Pancreas (tissue), 10 donors: ENCODE results near the gene CTDSP2. TPM values are rescaled to one million over a fixed set of nuclear protein-coding genes. Genes with fewer than 3 reads are reported as not detected.
A peak's percentile ranks its signal among the peaks of the same experiment; 100 is the strongest.
"Not testable (repeated sequence)": the region's sequence is repeated elsewhere in the genome, so short reads cannot be mapped to it uniquely, and the experiment has no call there.

Experiments
- ATAC-seq, 4 donors: fragments of 200-7000 bp; cut with Tn5 transposase; one replicate each; pipeline versions ENCODE4 v1.8.0 to v1.9.1; 2020; ENCODE audit warnings: mild to moderate bottlenecking in 4 of 4, moderate library complexity in 4 of 4
- DNase-seq, 6 donors: peaks; one replicate each; pipeline ENCODE4 v3.0.0-alpha.2; 2020
- FAIRE-seq: peaks from 2 replicates; lab custom pipeline; 2012; peaks lifted over from hg19 to GRCh38; lab: Jason Lieb, UNC
- H3K27ac ChIP-seq, 4 donors: fragments of 200-600 bp; sonication (generic); 1 replicate in 3 of 4; 2 replicates in 1 of 4; pipeline versions ENCODE4 v1.5.0 to v1.8.0; 2020
- H3K27me3 ChIP-seq, 4 donors: fragments of 200-600 bp; one replicate each; pipeline ENCODE4 v1.8.0; 2021
- H3K36me3 ChIP-seq, 3 donors: fragments of 200-600 bp; sonication (generic) in 1 of 3; one replicate each; pipeline versions ENCODE4 v1.5.0 to v1.8.0; 2020 to 2021
- H3K4me1 ChIP-seq, 3 donors: fragments of 200-600 bp; one replicate each; pipeline ENCODE4 v1.8.0; 2021
- H3K4me3 ChIP-seq, 4 donors: fragments of 200-600 bp; sonication (generic) in 2 of 4; one replicate each; pipeline versions ENCODE4 v1.5.0 to v1.8.0; 2020 to 2021
- H3K9me3 ChIP-seq, 4 donors: fragments of 200-600 bp; one replicate each; pipeline ENCODE4 v1.8.0; 2021
- WGBS, 2 donors: extraction: QIAGEN DNeasy Blood & Tissue Kit; methylation state at CpG; one replicate each; pipeline ENCODE4 v1.1.7; 2013; 5-methylcytosine and 5-hydroxymethylcytosine counted together
- intact Hi-C, 3 donors: fragments of 100-400 bp; cut with DNase I; formaldehyde crosslinking; loops; one replicate each; pipeline versions ENCODE4 v1.11.1 to v1.14.2; 2022
- polyA plus RNA-seq, 2 donors: library from polyadenylated mRNA; stranded (reverse); fragments of 200-250 nt; gene quantifications; one replicate each; pipeline ENCODE4 v1.2.3, GENCODE V29; 2013
- total RNA-seq, 6 donors: library from RNA; stranded (reverse); fragmentation: NEBNext Ultra II Directional in 4 of 6; extraction: Animal tissue kit (Norgen Biotek cat#: 25700) in 4 of 6; gene quantifications; one replicate each; pipeline versions ENCODE4 v1.2.1 to v1.2.4, GENCODE V29; 2021 to 2023
- TF ChIP-seq, protein P1 (sequence below), 4 donors: fragments of 200-600 bp; sonication (generic) in 3 of 4; IDR thresholded peaks; one replicate each; pipeline versions ENCODE4 v1.5.0 to v1.8.0; 2021; ENCODE audit warnings: antibody characterized with exemption in 4 of 4
- donor health status: healthy with polysubstance abuse.
- donor health status: DM: no; HTN: no; CAD: no; lungs with moderate emphysema.
- donor health status: DM: no; HTN: no; CAD: no.
- donor health status: control.
- donor health status: control.
- donor health status: Bipolar disorder and iron deficiency.
- donor health status: DM: yes; HTN: yes; CAD: no.
- donor health status: DM: no; HTN: no; CAD: no.
- donor health status: DM: no; HTN: no; CAD: no.
- donor health status: DM: yes; HTN: yes; CAD: no.

The CTDSP2 gene
- total and polyA plus RNA-seq, 8 donors, result 38.7 to 165 (median 90.3) TPM

DNA sequence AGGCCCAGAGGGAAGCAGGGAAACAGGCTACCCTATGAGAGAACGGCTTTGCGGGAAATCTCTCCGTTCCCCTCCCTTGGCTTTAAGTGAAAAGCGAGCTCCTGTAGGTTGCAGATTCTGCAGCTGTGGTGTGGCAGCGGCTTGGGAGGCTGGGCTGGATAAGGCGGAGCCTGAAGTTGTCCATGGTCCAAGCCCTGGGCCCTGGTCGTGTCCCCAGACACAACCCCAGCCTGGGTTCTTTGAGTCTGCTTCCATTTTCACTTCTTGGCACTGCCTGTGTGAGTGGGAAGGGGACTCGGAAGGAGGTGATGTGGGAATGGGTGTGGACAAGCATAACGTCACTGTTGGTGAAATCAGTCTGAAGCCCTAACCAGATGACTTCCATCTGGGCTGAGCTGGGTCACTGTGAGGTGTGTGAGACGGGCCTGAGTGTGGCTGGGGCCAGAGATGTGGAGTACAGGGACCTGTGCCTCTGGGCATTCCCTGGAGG is 43.0 kb upstream of the CTDSP2 start:
- Histone ChIP-seq H3K9me3 (no peaks in the 10 kb centered on the region), H3K4me1 (peaks cover 0 to 14% (median 3%) of the 10 kb centered on the region in 3 donors), H3K27me3 (no peaks in the 10 kb centered on the region), H3K36me3 (no peaks in the 10 kb centered on the region), H3K27ac (peak overlapping the region in 2 of 4 donors; percentile 37 to 42), H3K4me3 (no peak overlapping the region)
- peak in 1 of 6 donors; percentile 35 for DNase-seq
- intact Hi-C loops, result no loop called here
- 77 to 79% methylated on average over 9 to 10 of the region's 10 CpGs for WGBS, 2 donors
- no peak for FAIRE-seq
- TF ChIP-seq, protein P1, sequence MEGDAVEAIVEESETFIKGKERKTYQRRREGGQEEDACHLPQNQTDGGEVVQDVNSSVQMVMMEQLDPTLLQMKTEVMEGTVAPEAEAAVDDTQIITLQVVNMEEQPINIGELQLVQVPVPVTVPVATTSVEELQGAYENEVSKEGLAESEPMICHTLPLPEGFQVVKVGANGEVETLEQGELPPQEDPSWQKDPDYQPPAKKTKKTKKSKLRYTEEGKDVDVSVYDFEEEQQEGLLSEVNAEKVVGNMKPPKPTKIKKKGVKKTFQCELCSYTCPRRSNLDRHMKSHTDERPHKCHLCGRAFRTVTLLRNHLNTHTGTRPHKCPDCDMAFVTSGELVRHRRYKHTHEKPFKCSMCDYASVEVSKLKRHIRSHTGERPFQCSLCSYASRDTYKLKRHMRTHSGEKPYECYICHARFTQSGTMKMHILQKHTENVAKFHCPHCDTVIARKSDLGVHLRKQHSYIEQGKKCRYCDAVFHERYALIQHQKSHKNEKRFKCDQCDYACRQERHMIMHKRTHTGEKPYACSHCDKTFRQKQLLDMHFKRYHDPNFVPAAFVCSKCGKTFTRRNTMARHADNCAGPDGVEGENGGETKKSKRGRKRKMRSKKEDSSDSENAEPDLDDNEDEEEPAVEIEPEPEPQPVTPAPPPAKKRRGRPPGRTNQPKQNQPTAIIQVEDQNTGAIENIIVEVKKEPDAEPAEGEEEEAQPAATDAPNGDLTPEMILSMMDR (IDR thresholded peaks at IDR 0.05), result no peak
- ATAC-seq, result peak in 3 of 4 donors; percentile 26 to 38 (median 32)

DNA sequence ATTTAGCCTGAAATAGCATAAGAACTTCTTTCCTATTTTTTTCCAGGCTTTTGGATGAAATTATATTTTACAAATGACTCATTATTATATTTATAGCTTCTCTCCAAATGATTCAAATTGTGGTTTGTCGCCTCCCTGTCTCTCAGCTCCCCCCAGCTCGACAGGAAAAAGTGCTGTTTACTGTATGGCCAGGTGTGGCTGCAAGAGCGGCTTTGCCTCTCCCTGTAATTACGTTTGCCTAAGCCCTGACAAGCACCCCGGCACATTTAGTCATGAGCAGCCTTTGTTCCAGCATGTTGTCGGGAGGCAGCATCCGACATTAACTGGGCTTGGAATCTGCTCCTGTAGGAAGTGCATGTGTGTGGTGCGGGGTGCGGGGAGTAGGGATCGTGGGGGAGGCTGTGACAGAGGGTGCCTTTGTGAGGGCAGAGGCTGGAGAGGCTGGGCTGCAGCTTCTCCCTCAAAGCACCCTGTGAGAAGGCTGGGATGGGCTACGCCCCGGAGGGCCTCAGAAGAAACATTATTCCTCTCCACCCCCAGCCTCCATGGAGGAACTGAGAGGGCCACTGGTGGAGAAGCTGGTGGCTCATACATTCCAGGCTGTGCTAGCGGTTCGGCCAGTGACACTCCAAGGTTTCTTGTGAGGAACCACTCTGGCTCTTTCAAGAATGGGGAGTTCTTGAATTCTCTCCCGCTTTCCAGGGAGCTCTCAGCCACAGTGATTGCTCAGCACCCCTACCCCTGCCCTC is 42.1 kb upstream of the CTDSP2 start:
- no peaks in the 10 kb centered on the region for H3K27me3 ChIP-seq
- no peaks in the 10 kb centered on the region for H3K36me3 ChIP-seq
- TF ChIP-seq, protein P1 (IDR thresholded peaks at IDR 0.05), result no peak
- H3K9me3 ChIP-seq, result no peaks in the 10 kb centered on the region
- ATAC-seq, result peak in 3 of 4 donors; percentile 37 to 64 (median 61)
- H3K4me1 ChIP-seq, result peaks cover 0 to 13% (median 0%) of the 10 kb centered on the region in 3 donors
- intact Hi-C loops, result no loop called here
- FAIRE-seq, result no peak
- no peak for DNase-seq
- no peak overlapping the region for H3K4me3 ChIP-seq
- 56 to 62% methylated on average over 15 of the region's 15 CpGs for WGBS, 2 donors
- peak overlapping the region in 1 of 4 donors; percentile 14 for H3K27ac ChIP-seq

DNA sequence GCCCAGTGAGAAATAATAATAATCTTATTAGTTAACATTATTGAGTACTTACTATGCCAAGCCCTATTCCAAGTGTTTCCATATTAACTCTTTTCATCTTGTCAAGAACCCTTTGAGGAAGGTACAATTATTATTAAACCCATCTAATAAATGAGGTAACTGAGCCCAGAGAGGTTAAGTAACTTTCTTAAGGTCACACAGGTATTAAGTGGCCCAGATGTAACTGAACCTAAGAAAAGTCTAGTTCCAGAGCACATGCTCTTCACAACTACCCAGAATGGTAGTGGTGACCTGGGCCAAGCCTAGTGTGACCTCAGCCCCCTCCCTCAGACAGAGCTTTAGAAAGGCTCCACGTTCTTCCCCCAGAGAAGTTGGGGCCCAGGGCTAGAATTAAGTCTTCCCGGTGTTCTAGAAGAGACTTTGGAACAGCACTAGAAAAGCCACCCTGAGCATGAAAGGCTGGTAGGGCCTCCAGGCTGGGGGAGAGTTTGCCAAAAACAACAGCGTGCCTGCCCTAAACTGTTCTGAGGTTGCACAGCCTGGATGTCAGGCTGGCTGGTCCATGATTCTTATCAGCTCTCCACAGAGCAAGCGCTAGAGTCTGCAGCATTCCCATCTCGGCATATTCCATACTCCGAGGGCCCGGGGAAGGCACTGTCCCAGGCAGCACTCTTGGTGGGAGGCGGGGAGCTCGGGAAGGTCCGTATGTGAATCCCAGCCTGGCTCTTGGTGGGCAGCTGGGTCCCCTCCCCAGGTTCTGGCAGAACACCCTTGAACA is 41.3 kb upstream of the CTDSP2 start:
- peaks cover 0 to 11% (median 0%) of the 10 kb centered on the region in 3 donors for H3K4me1 ChIP-seq
- DNase-seq, result no peak
- TF ChIP-seq, protein P1 (IDR thresholded peaks at IDR 0.05), result no peak

DNA sequence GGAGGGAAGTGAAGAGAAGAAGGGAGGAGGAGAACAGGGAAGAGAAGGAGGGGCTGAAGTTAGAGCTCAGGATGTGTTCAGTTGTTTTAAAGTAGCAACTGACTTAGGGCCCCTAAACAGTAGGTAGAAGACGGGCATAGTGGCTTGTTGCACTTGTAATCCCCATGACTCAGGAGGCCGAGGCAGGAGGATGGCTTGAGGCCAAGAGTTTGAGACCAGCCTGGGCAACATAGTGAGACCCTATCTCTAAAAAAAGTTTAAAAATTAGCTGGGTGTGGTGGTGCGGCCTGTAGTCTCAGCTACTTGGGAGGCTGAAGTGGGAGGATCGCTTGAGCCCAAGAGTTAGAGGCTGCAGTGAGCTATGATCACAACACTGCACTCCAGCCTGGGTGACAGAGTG is 40.4 kb upstream of the CTDSP2 start:
- WGBS, 2 donors, result 94% methylated on average over 4 of the region's 4 CpGs
- H3K4me3 ChIP-seq, DNase-seq, intact Hi-C loops, H3K27ac ChIP-seq, ATAC-seq, H3K27me3 ChIP-seq, H3K36me3 ChIP-seq, H3K9me3 ChIP-seq, FAIRE-seq, H3K4me1 ChIP-seq: not testable (repeated sequence)

More for the DNA sequence above, 41.3 kb upstream of the CTDSP2 start:
- no peaks in the 10 kb centered on the region for H3K27me3 ChIP-seq
- no peak overlapping the region for H3K4me3 ChIP-seq
- no peaks in the 10 kb centered on the region for H3K36me3 ChIP-seq
- WGBS, 2 donors, result 51 to 52% methylated on average over 10 of the region's 10 CpGs
- intact Hi-C loops, result no loop called here
- FAIRE-seq (no peak), ATAC-seq (peak in 3 of 4 donors; percentile 27 to 48 (median 31))
- no peaks in the 10 kb centered on the region for H3K9me3 ChIP-seq
- peak overlapping the region in 2 of 4 donors; percentile 0 to 14 for H3K27ac ChIP-seq

DNA sequence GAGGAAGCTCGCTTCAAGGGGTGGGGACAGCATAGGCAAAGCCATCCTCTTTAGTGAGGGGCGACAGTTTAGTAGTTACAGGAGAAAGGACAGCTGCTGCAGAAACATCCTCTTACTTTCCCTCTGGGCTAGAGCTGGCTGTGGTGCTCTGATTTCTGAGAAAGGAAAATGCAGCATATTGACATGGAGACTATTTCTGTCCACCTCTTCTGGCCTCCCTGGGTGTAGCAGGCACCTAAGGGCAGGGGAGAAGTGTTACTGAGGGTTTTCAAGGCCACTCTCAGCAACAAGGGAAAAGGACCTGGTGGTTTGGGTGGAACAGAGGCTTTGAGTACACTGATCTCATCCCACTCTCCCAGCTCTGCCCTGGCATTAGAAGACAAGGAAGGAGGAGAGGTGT is 40.0 kb upstream of the CTDSP2 start:
- FAIRE-seq (no peak), DNase-seq (no peak), ATAC-seq (no peak)
- no peak overlapping the region for H3K27ac ChIP-seq
- H3K4me3 ChIP-seq, result no peak overlapping the region
- peaks cover 0 to 8% (median 0%) of the 10 kb centered on the region in 3 donors for H3K4me1 ChIP-seq
- no peaks in the 10 kb centered on the region for H3K27me3 ChIP-seq
- no peaks in the 10 kb centered on the region for H3K9me3 ChIP-seq
- no peaks in the 10 kb centered on the region for H3K36me3 ChIP-seq
- intact Hi-C loops, result no loop called here
- TF ChIP-seq, protein P1 (IDR thresholded peaks at IDR 0.05), result no peak
- WGBS, 2 donors, result 88 to 91% methylated on average over 2 of the region's 2 CpGs
